SK-N-SH treated with all-trans-retinoic acid at 6 μM for 48 hours (cell line): ENCODE data around the gene ACTR1A.

Source experiments
- CREB5 ChIP-seq: fragments of 250-450 bp; sonication (Bioruptor Pico); IDR thresholded peaks from 2 replicates; pipeline ENCODE4 v1.5.1; 2020; ENCODE audit warnings: low read depth, mild to moderate bottlenecking, moderate library complexity
- ZFP3 ChIP-seq: fragments of 250-450 bp; sonication (Bioruptor Pico); IDR thresholded peaks from 2 replicates; pipeline ENCODE4 v1.5.0; 2020; ENCODE audit warnings: mild to moderate bottlenecking, moderate library complexity

GRCh38 chr10:102537948-102538347 lies 35.4 kb upstream of the ACTR1A start:
- TF ChIP-seq ZFP3 (CRISPR knock-in tag) (no peak), CREB5 (CRISPR knock-in tag) (no peak)
